ENCODE data around the gene NFIX.

Gene NFIX

GRCh38 chr19:13016628-13017305 is 21.5 kb downstream of the NFIX start:
- H3K36me3 Mint-ChIP-seq = peaks cover under 1% of the 10 kb centered on the region
- peaks cover 31% of the 10 kb centered on the region for H3K4me1 Mint-ChIP-seq
- H3K27ac Mint-ChIP-seq = no peak overlapping the region
- no peak for DNase-seq (ENCODE audit: low spot score in 2 of 2)
- no peak overlapping the region for H3K4me3 Mint-ChIP-seq
- no peak for ATAC-seq
- H3K9me3 Mint-ChIP-seq = no peaks in the 10 kb centered on the region

DNA sequence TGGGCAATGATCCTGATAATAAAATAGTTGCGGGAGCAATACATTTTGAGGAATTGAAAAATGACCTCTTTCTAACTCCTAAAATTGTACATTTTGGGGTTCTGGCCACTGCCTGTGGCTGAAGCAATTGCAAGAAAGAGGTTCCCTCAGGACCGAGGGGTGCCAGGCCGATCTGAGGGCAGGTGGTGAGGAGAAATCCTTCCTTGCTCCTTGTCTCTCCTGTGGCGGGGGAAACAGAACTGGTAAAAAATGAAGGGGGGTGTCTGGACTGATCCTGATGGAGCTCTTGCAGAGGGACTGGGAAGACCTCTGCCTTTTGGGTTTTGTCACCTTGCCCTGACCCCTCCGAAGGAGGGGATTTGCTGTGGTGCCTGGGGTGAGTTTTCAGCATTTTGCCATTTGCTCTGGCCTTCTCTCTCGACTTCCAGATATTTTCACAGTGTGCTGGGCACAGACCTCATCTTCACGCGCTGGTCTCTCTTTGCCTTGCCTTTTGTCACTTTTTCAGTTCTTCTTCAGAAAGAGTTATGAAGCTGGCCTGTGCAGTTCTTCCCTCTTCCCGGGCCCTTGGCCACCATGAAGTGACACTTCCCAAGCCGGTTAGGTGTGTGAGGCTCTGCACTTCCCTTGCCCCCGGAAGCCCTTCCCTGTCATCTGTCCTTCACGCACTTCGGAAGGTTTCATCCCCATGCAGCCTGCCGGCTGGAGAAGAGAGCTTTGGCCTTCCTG is 22.2 kb downstream of the NFIX start:
- H3K4me3 Mint-ChIP-seq = no peak overlapping the region

DNA sequence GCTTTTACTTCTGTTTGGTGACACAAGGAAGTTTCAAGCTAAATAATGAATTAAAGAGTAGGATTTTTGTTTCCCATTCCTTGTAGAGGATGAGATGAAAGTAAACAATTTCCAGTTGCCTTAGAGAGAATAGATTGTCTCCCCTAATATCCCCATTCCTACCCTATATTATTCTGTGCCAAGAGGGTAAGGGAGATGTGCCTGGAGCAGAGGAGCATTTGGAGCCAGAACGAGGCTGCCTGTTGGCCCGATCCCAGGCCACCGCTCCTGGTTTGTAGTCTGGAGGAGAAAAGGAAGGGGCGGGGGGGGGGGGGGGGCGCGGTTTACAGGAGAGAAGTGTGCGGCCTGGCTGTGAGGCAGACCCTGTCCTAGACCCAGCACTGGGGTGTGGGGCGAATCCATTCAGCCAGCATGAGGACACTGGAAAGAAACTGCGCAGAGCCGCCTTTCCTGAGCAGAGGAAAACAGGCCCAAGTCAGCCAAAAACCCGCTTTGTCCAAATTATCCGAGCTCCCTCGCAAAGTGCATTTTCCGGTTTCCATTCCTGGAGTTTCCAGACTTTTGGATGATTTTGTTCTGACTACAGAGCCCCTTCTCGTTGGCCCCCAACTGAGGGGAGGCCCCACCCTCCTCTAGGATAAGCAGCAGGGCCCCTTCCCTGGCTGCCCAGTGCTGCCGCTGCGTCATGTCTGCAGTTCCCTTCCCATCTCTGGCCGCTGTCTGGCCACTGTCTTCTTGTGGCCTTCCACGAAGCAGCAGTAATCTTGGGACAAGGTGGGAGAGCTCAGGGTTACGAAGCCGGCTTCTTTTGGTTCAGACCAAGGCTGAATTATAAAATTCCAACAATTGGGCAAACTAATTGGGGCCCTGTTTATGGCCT is 23.0 kb downstream of the NFIX start:
- DNase-seq (ENCODE audit: low spot score in 2 of 2) = no peak
- H3K27ac Mint-ChIP-seq = no peak overlapping the region
- ATAC-seq = no peak
- H3K4me3 Mint-ChIP-seq = no peak overlapping the region
- H3K4me1 Mint-ChIP-seq = peaks cover 24% of the 10 kb centered on the region
- H3K9me3 Mint-ChIP-seq = no peaks in the 10 kb centered on the region
- H3K36me3 Mint-ChIP-seq = no peaks in the 10 kb centered on the region

More for the DNA sequence above, 22.2 kb downstream of the NFIX start:
- Mint-ChIP-seq H3K9me3 (no peaks in the 10 kb centered on the region), H3K4me1 (peaks cover 28% of the 10 kb centered on the region), H3K27ac (no peak overlapping the region), H3K36me3 (no peaks in the 10 kb centered on the region)
- DNase-seq (ENCODE audit: low spot score in 2 of 2) (no peak), ATAC-seq (no peak)

- Mint-ChIP-seq H3K36me3 (no peaks in the 10 kb centered on the region), H3K27ac (no peak overlapping the region), H3K4me3 (no peak overlapping the region), H3K4me1 (peaks cover 25% of the 10 kb centered on the region), H3K9me3 (no peaks in the 10 kb centered on the region)
- ATAC-seq (no peak), DNase-seq (ENCODE audit: low spot score in 2 of 2) (no peak)
Observed at GRCh38 chr19:13019332-13019731, 24.1 kb downstream of the NFIX start.

GRCh38 chr19:13020002-13020414 is 24.7 kb downstream of the NFIX start:
- no peaks in the 10 kb centered on the region for H3K9me3 Mint-ChIP-seq
- no peak overlapping the region for H3K4me3 Mint-ChIP-seq
- H3K36me3 Mint-ChIP-seq = no peaks in the 10 kb centered on the region
- ATAC-seq (no peak), DNase-seq (ENCODE audit: low spot score in 2 of 2) (no peak)
- no peak overlapping the region for H3K27ac Mint-ChIP-seq
- peaks cover 26% of the 10 kb centered on the region for H3K4me1 Mint-ChIP-seq

DNA sequence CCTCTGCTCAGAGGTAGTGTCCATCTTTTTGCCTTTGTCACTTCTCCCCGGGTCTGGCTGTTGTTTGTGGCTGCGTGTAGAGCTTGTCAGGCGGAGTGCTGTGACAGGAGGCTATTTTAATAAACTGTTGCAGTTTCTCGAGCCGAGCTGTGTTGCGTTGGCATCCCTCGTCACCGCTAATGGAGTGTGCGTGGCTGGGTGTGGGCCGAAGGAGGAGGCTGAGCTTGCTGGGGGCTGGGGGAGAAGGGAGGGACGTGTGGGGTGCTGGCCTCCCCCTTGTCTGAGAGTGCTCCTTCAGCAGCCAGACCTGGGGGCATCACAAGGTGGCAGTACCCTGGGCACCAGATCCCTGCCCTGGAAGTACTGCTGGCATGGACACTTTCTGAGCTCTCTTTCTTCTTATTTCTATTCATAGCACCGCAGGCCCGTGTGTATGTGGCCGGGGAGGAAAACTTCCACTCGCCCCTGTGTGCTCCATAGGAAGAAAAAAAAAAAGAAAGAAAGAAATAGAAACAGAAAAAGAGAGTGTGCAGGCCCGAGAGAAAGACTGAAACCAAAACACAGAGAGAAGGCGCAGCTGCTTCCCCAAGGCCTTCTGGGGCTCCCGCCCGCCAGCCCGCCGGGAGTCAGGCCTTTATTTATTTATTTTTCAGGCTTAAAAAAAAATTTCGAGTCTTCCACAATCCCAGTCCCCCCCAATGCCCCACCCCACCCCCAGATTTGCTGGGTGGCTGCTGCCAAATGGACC is 27.0 kb downstream of the NFIX start:
- no peak for DNase-seq (ENCODE audit: low spot score in 2 of 2)
- no peak overlapping the region for H3K27ac Mint-ChIP-seq
- H3K36me3 Mint-ChIP-seq = no peaks in the 10 kb centered on the region
- peak overlapping the region; percentile 72 for H3K4me3 Mint-ChIP-seq
- ATAC-seq = no peak
- no peaks in the 10 kb centered on the region for H3K9me3 Mint-ChIP-seq
- peaks cover 27% of the 10 kb centered on the region for H3K4me1 Mint-ChIP-seq

DNA sequence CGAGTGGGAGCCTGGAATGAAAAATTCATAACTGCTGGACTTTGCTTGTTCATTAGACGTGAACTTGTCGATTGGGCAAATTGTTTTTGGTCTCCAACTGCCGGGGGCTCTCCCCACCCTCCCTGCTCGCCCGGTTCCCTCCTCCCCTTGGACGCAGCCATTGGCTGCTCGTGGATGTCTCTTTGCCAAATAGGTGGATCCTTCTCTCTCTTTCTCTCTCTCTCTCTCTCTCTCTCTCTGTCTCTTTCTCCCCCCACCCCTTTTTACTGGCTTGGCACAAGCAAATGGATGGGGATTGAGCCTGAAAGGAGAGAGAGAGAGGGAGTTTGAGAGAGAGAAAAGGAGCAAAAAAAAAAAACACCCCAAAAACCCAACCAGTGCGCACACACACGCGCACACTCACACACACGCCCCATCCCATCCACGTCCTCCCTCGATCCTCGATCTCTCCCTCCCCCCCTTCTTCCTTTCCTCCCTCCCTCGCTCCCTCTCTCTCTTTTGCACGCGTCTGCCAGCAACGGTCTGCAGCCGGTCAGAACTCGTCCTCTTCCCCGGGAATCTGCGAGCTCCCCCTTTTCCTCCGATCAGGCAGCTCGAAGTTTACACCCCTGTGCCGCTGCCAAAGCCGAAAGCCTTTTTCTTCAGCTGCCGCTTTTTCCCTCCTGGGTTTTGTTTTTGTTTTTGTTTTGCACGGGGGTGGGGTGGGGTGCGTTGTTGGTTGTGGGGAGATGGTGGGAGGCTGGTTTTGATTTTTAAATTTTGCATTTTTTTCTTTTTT is 27.8 kb downstream of the NFIX start:
- Mint-ChIP-seq H3K9me3 (no peaks in the 10 kb centered on the region), H3K36me3 (no peaks in the 10 kb centered on the region), H3K4me3 (peak overlapping the region; percentile 72), H3K27ac (no peak overlapping the region), H3K4me1 (peaks cover 27% of the 10 kb centered on the region)
- ATAC-seq (no peak), DNase-seq (ENCODE audit: low spot score in 2 of 2) (no peak)

DNA sequence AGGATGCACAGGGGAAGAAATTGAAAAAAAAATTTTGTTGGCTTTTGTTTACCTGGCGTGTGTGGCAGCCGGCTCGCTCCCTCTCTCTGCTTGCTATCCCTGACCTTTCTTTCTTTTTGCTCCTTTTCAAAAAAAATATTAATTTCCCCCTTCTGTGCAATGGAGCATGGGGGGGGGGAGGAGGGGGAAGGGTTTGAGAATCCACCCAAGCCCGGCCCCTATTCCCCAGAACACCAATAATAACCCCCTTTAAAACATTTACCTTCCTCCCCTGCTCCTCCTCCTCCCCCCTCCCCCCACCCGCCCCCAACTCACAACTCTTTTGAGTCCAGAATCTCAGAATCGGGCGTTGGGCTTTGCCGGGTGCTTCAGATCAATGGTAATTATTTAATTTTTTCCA is 28.4 kb downstream of the NFIX start:
- ATAC-seq (no peak), DNase-seq (ENCODE audit: low spot score in 2 of 2) (no peak)
- peaks cover 27% of the 10 kb centered on the region for H3K4me1 Mint-ChIP-seq
- peak overlapping the region; percentile 72 for H3K4me3 Mint-ChIP-seq
- no peaks in the 10 kb centered on the region for H3K9me3 Mint-ChIP-seq
- no peak overlapping the region for H3K27ac Mint-ChIP-seq
- H3K36me3 Mint-ChIP-seq = no peaks in the 10 kb centered on the region

GRCh38 chr19:13024126-13024950 is 29.1 kb downstream of the NFIX start:
- no peaks in the 10 kb centered on the region for H3K36me3 Mint-ChIP-seq
- peak overlapping the region; percentile 72 for H3K4me3 Mint-ChIP-seq

DNA sequence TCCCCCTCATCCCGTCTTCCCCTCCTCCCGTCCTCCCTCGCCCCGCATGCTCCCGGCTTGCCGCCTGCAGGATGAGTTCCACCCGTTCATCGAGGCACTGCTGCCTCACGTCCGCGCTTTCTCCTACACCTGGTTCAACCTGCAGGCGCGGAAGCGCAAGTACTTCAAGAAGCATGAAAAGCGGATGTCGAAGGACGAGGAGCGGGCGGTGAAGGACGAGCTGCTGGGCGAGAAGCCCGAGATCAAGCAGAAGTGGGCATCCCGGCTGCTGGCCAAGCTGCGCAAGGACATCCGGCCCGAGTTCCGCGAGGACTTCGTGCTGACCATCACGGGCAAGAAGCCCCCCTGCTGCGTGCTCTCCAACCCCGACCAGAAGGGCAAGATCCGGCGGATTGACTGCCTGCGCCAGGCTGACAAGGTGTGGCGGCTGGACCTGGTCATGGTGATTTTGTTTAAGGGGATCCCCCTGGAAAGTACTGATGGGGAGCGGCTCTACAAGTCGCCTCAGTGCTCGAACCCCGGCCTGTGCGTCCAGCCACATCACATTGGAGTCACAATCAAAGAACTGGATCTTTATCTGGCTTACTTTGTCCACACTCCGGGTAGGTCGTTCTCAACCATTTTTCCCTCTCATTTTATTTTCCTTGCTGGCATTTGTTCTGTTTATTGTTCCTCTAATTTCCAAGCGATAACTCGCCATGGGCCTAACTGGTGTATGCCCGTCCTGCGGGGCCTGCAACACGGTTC is 29.8 kb downstream of the NFIX start:
- Mint-ChIP-seq H3K9me3 (no peaks in the 10 kb centered on the region), H3K27ac (no peak overlapping the region), H3K4me3 (peak overlapping the region; percentile 72), H3K4me1 (peaks cover 27% of the 10 kb centered on the region), H3K36me3 (no peaks in the 10 kb centered on the region)
- no peak for DNase-seq (ENCODE audit: low spot score in 2 of 2)
- no peak for ATAC-seq

More at GRCh38 chr19:13024126-13024950, 29.1 kb downstream of the NFIX start:
- no peak overlapping the region for H3K27ac Mint-ChIP-seq
- H3K4me1 Mint-ChIP-seq = peaks cover 27% of the 10 kb centered on the region
- no peaks in the 10 kb centered on the region for H3K9me3 Mint-ChIP-seq
- ATAC-seq (peak; percentile 67), DNase-seq (ENCODE audit: low spot score in 2 of 2) (no peak)

- peaks cover 27% of the 10 kb centered on the region for H3K4me1 Mint-ChIP-seq
- H3K4me3 Mint-ChIP-seq = peak overlapping the region; percentile 72
- no peak for ATAC-seq
- no peak for DNase-seq (ENCODE audit: low spot score in 2 of 2)
- no peak overlapping the region for H3K27ac Mint-ChIP-seq
- no peaks in the 10 kb centered on the region for H3K36me3 Mint-ChIP-seq
- H3K9me3 Mint-ChIP-seq = no peaks in the 10 kb centered on the region
Observed at GRCh38 chr19:13025819-13026456, 30.7 kb downstream of the NFIX start.

DNA sequence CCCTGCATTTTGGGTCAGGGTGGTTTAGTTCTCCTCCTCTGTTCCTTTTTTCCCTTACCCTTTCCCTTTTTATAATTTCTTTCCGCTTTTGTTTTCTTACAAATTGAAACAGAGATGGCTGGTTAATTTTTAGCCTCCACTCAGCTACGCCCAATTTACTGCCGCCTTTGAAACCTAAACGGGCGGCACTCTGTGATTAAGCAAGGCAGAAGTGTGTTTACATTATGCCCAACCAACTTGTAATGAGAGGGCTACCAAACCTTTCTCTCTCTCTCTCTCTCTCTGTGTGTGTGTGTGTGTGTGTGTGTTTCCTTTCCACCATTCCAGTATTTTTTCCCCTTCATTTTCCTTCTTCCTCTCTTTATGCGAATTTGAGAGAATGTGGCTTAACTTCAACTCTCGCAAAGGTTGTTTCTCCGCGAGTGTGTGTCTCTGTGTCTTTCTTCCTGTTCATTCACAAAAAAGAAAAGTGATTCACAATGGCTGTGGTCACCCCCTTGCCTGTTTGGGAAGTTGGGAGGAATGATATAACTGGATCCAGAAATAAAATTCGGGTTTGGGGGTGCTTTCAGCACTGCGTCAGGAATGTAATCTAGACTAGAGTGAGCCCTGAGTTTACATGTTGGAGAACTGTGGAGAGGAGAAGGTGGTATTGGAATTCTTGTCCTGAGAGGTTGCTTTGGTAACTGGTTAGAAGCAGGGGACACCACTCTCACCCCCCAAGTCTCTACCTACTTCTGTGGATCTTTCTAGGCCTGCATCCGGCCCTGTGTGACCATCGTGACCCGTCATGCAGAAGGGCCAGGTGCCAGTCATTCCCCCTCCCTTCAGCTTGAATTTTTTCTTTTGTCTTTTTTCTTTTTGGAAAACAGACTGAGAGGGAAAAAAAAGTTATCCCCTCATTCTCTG is 31.4 kb downstream of the NFIX start:
- H3K27ac Mint-ChIP-seq = no peak overlapping the region
- no peaks in the 10 kb centered on the region for H3K9me3 Mint-ChIP-seq
- H3K36me3 Mint-ChIP-seq = no peaks in the 10 kb centered on the region
- ATAC-seq = no peak
- H3K4me3 Mint-ChIP-seq = no peak overlapping the region
- peaks cover 27% of the 10 kb centered on the region for H3K4me1 Mint-ChIP-seq
- no peak for DNase-seq (ENCODE audit: low spot score in 2 of 2)

All from stimulated activated effector memory CD8-positive, alpha-beta T cell treated with anti-CD3 and anti-CD28 coated beads, Interleukin-12 subunit alpha, Interleukin-12 subunit beta, amount 100 ng/mL, for 72 hours (primary cell).